Activated CD8-positive, alpha-beta memory T cell treated with anti-CD3 and anti-CD28 coated beads, Interleukin-2, amount 50 U/mL, for 1 hour (primary cell): ENCODE measurements around the gene IL1R1.

Experiments used
- DNase-seq: peaks from one replicate; pipeline ENCODE4 v3.0.0-alpha.2; 2020; ENCODE audit errors: extremely low read depth

The IL1R1 gene

GRCh38 chr2:102171946-102172345 lies 29.4 kb downstream of the IL1R1 start:
- no peak for DNase-seq

- no peak for DNase-seq
Measured at GRCh38 chr2:102172745-102173144, 30.2 kb downstream of the IL1R1 start.

GRCh38 chr2:102176172-102176571 lies 33.6 kb downstream of the IL1R1 start:
- DNase-seq: no peak

GRCh38 chr2:102177814-102178478 lies 35.4 kb downstream of the IL1R1 start:
- DNase-seq: no peak

- no peak for DNase-seq
Measured at GRCh38 chr2:102179061-102179460, 36.5 kb downstream of the IL1R1 start.

- no peak for DNase-seq
Measured at GRCh38 chr2:102179788-102180686, 37.5 kb downstream of the IL1R1 start.

GRCh38 chr2:102180687-102180999 lies 38.1 kb downstream of the IL1R1 start:
- no peak for DNase-seq

GRCh38 chr2:102181376-102181775 lies 38.8 kb downstream of the IL1R1 start:
- DNase-seq: no peak

- DNase-seq: no peak
Measured at GRCh38 chr2:102181919-102182635, 39.5 kb downstream of the IL1R1 start.

- DNase-seq: no peak
Measured at GRCh38 chr2:102184018-102184417, 41.5 kb downstream of the IL1R1 start.

- DNase-seq: no peak
Measured at GRCh38 chr2:102184568-102184967, 42.0 kb downstream of the IL1R1 start.

- DNase-seq: no peak
Measured at GRCh38 chr2:102185347-102185746, 42.8 kb downstream of the IL1R1 start.

- no peak for DNase-seq
Measured at GRCh38 chr2:102186791-102187495, 44.4 kb downstream of the IL1R1 start, which contains the start of gene IL1RL2. Gene IL1RL2, plus strand, starts transcription at chr2:102187023. Its CDS starts 845 bp downstream, at chr2:102187868.

- DNase-seq: no peak
Measured at GRCh38 chr2:102187496-102188150, 45.1 kb downstream of the IL1R1 start.

- no peak for DNase-seq
Measured at GRCh38 chr2:102190430-102191107, 48.0 kb downstream of the IL1R1 start.

GRCh38 chr2:102191501-102191900 lies 49.0 kb downstream of the IL1R1 start:
- DNase-seq: no peak

- DNase-seq: no peak
Measured at GRCh38 chr2:102193074-102193473, 50.5 kb downstream of the IL1R1 start.

- no peak for DNase-seq
Measured at GRCh38 chr2:102194609-102195268, 52.2 kb downstream of the IL1R1 start.

GRCh38 chr2:102197389-102198137 lies 55.0 kb downstream of the IL1R1 start:
- DNase-seq: no peak
